Skeletal muscle cell (primary cell): ENCODE measurements around the gene STRA8.
"Not testable (repeated sequence)": the region's sequence is repeated elsewhere in the genome, so short reads cannot be mapped to it uniquely, and the experiment has no call there.

Experiments
- DNase-seq: peaks from one replicate; pipeline ENCODE4 v3.0.0-alpha.2; 2010; ENCODE audit warnings: low read depth
- H3K4me3 ChIP-seq: 2 replicates; pipeline ENCODE4 v1.5.1; 2011; ENCODE audit warnings: low read depth, mild to moderate bottlenecking, control low read depth, low read length, moderate library complexity

STRA8 gene

GRCh38 chr7:135234095-135234494 lies 457 bp downstream of the STRA8 start:
- DNase-seq, H3K4me3 ChIP-seq: not testable (repeated sequence)

- no peak for DNase-seq
- H3K4me3 ChIP-seq = no peak overlapping the region
Measured at GRCh38 chr7:135234727-135235126, 1.1 kb downstream of the STRA8 start.

GRCh38 chr7:135235841-135236240 lies 2.2 kb downstream of the STRA8 start:
- DNase-seq = no peak
- no peak overlapping the region for H3K4me3 ChIP-seq

GRCh38 chr7:135236727-135237126 lies 3.1 kb downstream of the STRA8 start:
- DNase-seq = no peak
- H3K4me3 ChIP-seq = no peak overlapping the region

- no peak for DNase-seq
- no peak overlapping the region for H3K4me3 ChIP-seq
Measured at GRCh38 chr7:135238112-135238744, 4.6 kb downstream of the STRA8 start.

GRCh38 chr7:135239263-135239662 lies 5.6 kb downstream of the STRA8 start:
- no peak for DNase-seq
- no peak overlapping the region for H3K4me3 ChIP-seq

GRCh38 chr7:135240441-135240840 lies 6.8 kb downstream of the STRA8 start:
- DNase-seq = no peak

GRCh38 chr7:135242096-135242684 lies 8.6 kb downstream of the STRA8 start:
- DNase-seq = no peak
- no peak overlapping the region for H3K4me3 ChIP-seq

More at GRCh38 chr7:135240441-135240840, 6.8 kb downstream of the STRA8 start:
- no peak overlapping the region for H3K4me3 ChIP-seq

- H3K4me3 ChIP-seq = no peak overlapping the region
- DNase-seq = no peak
Measured at GRCh38 chr7:135245226-135246190, 11.9 kb downstream of the STRA8 start.

GRCh38 chr7:135246191-135246825 lies 12.7 kb downstream of the STRA8 start:
- H3K4me3 ChIP-seq = no peak overlapping the region
- no peak for DNase-seq

- no peak for DNase-seq
- H3K4me3 ChIP-seq = no peak overlapping the region
Measured at GRCh38 chr7:135247746-135248471, 14.3 kb downstream of the STRA8 start.

- H3K4me3 ChIP-seq = no peak overlapping the region
- DNase-seq = no peak
Measured at GRCh38 chr7:135248546-135248945, 14.9 kb downstream of the STRA8 start.

GRCh38 chr7:135251496-135252391 lies 18.1 kb downstream of the STRA8 start:
- no peak for DNase-seq
- no peak overlapping the region for H3K4me3 ChIP-seq

GRCh38 chr7:135253851-135254771 lies 20.5 kb downstream of the STRA8 start:
- no peak overlapping the region for H3K4me3 ChIP-seq
- DNase-seq = peak; percentile 42

GRCh38 chr7:135257790-135258189 lies 24.2 kb downstream of the STRA8 start:
- no peak for DNase-seq
- H3K4me3 ChIP-seq = no peak overlapping the region

- no peak overlapping the region for H3K4me3 ChIP-seq
- no peak for DNase-seq
Measured at GRCh38 chr7:135258585-135258984, 24.9 kb downstream of the STRA8 start.

GRCh38 chr7:135259702-135260101 lies 26.1 kb downstream of the STRA8 start:
- H3K4me3 ChIP-seq = no peak overlapping the region
- DNase-seq = no peak
